T-helper 2 cell treated with Interferon-gamma antibody and Interleukin-4, amounts not matched to agents 100 ng/mL and 5 ng/mL, for 36 hours (primary cell): Measurements from ENCODE around the gene BHLHE40. TPM values are rescaled to one million over a fixed set of nuclear protein-coding genes. Genes with fewer than 3 reads are reported as not detected.
"Not testable (repeated sequence)": the region's sequence is repeated elsewhere in the genome, so short reads cannot be mapped to it uniquely, and the experiment has no call there.

Source experiments
- intact Hi-C: fragments of 100-400 bp; cut with micrococcal nuclease; formaldehyde crosslinking; loops from one replicate; pipeline ENCODE4 v1.15.1; 2023
- total RNA-seq: library from RNA; stranded (reverse); gene quantifications from 2 replicates; pipeline ENCODE4 v1.2.3, GENCODE V29; 2022

The BHLHE40 gene
- total RNA-seq, 1 donor from 2014 or later, result 167 TPM

- intact Hi-C loops, result no loop called here
Observed at GRCh38 chr3:4959180-4959579, 20.1 kb upstream of the BHLHE40 start.

DNA sequence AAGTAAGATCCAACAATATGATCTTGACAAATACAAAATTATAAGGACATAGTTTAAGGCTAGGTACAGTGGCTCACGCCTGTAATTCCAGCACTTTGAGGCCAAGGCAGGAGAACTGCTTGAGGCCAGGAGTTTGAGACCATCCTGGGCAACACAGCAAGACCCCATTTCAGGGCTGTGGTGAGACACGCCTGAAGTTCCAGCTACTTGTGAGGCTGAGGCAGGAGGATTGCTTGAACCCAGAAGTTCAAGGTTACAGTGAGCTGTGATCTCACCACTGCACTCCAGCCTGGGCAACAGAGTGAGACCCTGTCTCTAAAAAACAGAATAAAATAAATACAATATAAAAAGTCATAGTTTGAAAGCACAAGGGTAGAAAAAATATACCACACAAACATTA lies 17.4 kb upstream of the BHLHE40 start:
- intact Hi-C loops, result not testable (repeated sequence)

DNA sequence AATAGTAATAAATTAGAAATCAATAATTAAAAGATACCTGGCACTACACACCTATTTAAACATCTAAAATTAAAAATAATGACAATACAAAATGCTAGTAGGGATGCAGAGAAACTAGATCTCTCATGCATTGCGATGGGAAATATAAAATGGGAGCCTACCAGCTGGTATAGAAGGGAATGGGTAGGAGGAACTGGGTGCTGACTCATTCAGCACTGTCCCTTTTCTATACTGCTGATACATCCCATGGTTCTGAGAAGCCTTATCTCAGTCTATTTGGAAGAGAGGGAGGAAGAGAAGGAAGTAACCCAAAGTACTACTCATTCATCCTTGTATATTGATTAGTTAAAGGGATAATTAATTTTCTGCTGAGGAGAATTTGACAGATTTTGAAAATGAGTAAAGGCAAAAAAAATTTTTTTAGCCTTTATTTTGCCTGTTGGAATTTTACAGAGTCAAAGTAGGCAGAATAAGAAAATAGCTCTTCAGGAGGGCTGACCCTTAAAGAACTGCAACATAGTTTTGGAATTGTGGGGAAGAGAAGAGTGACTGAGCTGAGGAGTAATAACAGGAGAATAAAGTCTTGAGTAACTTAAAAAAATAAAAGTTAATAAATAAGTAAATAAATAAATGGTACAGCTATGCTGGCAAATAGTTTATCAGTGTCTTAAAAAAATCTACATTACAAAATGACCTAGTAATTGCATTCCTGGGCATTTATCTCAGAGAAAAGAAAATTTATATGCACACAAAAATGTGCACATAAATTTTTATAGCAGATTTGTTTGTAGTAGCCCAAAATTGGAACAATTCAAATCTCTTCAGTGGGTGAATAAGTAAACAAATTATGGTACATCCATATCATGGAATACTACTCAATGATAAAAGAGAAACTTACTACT lies 15.3 kb upstream of the BHLHE40 start:
- intact Hi-C loops, result no loop called here

GRCh38 chr3:4966006-4966405 lies 13.2 kb upstream of the BHLHE40 start:
- intact Hi-C loops, result not testable (repeated sequence)

DNA sequence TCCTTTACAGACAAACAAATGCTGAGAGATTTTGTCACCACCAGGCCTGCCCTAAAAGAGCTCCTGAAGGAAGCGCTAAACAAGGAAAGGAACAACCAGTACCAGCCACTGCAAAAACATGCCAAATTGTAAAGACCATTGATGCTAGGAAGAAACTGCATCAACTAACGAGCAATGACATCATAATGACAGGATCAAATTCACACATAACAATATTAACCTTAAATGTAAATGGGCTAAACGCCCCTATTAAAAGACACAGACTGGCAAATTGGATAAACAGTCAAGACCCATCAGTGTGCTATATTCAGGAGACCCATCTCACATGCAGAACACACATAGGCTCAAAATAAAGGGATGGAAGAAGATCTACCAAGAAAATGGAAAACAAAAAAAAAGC lies 11.6 kb upstream of the BHLHE40 start:
- intact Hi-C loops, result not testable (repeated sequence)

DNA sequence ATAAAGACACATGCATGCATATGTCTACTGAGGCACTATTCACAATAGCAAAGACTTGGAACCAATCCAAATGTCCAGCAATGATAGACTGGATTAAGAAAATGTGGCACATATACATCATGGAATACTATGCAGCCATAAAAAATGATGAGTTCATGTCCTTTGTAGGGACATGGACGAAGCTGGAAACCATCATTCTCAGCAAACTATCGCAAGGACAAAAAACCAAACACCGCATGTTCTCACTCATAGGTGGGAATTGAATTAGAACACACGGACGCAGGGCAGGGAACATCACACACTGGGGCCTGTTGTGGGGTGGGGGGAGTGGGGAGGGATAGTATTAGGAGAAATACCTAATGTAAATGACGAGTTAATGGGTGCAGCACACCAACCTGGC lies 7.8 kb upstream of the BHLHE40 start:
- intact Hi-C loops, result not testable (repeated sequence)

DNA sequence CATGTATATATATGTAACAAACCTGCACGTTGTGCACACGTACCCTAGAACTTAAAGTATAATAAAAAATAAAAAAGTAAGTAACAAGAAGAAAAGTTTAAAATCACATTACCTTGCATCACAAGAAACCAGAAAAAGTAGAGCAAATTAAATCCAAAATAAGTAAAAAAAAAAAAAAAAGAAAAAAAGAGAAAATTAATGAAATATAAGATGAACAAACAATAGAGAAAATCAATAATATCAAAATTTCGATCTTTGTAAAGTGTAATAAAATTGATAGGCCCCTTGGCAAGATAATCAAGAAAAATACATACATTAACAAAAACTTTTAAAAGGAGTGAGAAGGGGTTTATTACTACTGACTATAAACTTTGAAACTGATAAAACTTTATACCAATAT lies 7.4 kb upstream of the BHLHE40 start:
- intact Hi-C loops, result no loop called here

- intact Hi-C loops, result no loop called here
Observed at GRCh38 chr3:4972652-4973643, 6.3 kb upstream of the BHLHE40 start.

DNA sequence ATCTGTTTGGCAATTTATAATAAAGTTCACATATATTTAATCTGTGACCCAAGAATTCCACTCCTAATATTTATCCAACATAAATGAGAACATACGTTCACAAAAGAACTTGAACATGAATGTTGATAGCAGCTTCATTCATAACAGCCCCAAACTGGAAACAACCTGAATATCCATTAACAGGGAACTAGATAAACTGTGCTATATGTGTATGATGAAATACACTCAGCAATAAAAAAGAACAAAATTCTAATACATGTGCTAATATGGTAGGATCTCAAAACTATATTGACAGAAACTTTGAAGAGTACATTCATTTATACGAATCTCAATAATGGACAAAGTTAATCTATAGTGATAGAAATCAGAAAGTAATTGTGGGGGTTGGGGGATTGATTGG lies 5.1 kb upstream of the BHLHE40 start:
- intact Hi-C loops, result no loop called here

DNA sequence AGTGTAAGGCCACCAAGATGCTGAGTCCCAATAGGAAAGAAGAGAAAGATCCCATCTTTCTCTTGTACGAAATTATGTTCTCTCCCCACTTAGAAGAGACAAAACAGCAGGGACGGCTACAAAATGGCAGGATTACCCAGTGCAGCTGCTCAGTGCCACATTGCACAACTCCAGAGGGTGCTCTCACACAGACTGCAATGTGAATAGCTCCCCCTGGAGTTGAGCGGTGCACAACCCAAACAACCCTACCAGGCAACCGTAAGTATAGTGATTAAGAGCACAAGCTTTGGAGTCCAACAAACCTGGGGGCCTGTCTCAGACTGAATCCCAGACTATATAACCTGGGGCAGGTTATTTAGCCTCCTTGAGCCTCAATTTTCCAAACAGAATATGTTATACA lies 3.1 kb upstream of the BHLHE40 start:
- intact Hi-C loops, result loop anchor here (1.0 to 5.0 kb wide), 3 partner anchors 49 to 265 kb away; no protein-coding TSS in a partner anchor

DNA sequence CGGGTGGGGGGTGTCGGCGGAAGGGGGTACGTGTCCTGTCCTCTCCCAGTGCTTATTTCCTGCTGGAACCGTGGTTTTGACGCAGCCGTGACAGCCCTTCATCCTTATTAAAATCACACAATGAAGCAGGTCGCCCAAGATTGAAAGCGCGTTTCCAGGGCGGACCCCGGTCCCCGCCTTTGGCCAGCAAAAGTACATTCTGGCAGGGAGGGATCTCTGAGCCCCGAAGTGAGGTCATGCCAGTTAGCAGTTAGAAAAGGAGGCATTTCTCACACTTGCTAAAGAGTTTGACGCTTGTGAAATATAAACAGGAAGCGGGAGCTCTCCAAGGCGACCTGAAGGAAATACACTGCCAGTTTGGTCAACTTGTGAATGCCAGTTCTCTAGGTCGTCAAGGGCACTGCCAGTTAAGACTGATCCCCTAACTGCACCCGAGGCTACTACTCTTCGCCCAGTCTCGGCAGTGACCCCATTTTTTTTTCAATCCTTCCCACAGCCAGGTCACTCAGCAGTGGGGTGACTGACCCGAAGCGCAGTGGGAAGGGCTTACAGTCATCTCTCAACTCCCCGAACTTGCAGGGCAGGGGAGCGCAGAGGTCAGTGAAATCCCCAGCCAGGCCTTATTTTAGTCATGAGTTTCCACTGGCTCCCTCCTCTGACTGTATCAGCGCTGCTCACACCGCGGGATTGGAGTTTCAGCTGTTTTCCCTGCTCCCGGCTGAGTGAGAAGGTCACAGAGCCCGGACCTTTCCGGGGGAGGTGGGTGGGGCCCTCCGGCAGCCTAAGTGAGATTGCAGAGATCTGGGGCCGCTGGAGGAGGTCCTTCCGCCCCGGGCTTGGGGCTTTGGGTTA lies 2.0 kb upstream of the BHLHE40 start:
- intact Hi-C loops, result loop anchor here (1.0 to 5.0 kb wide), 8 partner anchors 50 to 266 kb away; no protein-coding TSS in a partner anchor

DNA sequence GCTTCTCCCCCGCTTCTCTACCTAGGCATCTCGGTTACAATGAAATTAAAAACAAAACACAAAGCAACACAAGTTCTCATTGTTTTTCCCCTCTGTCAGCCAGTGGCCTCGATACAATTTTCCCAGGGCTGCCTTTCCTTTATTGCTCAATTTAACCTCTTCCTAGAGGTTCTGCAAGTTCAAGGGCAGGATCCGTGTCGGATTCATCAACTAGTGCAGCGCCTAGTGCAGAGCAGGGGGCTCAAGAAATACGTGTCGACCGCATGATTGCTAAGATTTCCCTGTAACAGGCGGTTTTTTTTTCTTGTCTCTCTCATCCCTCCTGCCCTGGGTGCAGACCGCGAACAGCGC lies 1.4 kb upstream of the BHLHE40 start:
- intact Hi-C loops, result loop anchor here (1.0 to 5.0 kb wide), 11 partner anchors 51 to 485 kb away; partner anchors contain the start of gene ITPR1

DNA sequence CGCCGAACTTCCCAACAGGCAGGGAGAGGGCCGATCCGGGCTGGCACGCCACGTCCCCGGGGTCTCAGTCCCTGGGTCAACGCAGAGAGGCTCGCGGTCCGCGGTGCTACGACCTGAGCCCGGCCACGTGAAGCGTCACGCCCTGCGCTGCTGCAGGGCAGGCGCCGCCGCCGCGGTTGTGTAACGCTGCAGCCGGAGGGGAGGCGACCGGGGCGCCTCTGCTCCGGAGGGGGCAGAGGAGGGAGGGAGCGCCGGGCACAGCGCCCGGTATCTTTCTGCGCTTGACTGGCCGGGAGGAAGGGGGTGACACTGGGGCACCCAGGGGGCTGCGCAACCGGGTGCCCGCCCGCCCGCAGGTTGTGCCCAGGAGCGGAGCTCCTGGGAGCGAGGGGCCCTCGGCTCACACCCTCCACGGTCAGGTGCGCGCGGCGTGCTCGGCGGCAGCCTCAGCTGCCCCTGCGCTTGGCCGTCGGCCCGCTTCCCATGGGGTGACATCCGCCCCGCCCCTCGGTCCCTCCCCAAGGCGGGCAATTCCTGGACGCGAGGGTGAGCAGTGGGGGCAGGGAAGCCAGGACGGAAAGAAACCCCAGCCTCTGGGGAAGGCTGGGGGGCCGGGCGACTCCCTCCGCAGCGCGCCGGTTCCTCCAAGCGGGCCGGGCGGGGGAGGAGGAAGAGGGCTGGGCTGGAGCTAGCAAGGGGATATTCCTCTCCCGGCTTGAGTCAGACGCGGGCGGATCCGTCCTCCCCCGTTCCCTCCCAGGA lies 852 bp upstream of the BHLHE40 start:
- intact Hi-C loops, result loop anchor here (1.0 to 5.0 kb wide), 4 partner anchors 51 to 486 kb away; partner anchors contain the start of gene ITPR1

DNA sequence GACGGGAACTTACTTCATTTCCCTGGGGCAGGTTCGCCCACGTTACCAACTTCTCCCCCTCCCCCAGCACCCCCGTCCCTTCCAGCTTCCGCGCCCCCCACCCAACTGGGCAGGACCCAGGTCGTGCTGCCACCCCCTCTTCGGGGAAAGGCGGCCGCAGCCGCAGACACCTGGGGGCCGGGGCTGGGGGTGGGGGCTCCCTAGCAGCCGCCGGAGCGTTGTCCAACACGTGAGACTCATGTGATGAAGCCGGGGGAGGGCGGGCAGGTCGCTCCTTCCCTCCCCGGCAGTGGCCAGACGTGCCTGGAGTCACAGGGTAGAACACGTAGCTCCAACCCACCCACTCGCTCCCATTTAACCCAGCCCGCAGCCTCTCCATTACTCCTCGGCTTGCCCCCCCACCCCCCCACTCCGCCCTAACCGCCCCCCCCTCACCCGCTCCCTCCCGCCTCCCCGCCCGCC lies 240 bp upstream of the BHLHE40 start:
- intact Hi-C loops, result loop anchor here (1.0 to 5.0 kb wide), 8 partner anchors 8 to 486 kb away; partner anchors contain the start of genes EDEM1 and ITPR1

GRCh38 chr3:4980229-4981203 lies 1.3 kb downstream of the BHLHE40 start:
- intact Hi-C loops, result loop anchor here (1.0 to 5.0 kb wide), 4 partner anchors 39 to 269 kb away; partner anchors contain the start of gene ARL8B

- intact Hi-C loops, result loop anchor here (5.0 kb wide), 1 partner anchor 141 kb away; the partner anchor contains the start of gene ARL8B
Observed at GRCh38 chr3:4981294-4981664, 2.0 kb downstream of the BHLHE40 start.

DNA sequence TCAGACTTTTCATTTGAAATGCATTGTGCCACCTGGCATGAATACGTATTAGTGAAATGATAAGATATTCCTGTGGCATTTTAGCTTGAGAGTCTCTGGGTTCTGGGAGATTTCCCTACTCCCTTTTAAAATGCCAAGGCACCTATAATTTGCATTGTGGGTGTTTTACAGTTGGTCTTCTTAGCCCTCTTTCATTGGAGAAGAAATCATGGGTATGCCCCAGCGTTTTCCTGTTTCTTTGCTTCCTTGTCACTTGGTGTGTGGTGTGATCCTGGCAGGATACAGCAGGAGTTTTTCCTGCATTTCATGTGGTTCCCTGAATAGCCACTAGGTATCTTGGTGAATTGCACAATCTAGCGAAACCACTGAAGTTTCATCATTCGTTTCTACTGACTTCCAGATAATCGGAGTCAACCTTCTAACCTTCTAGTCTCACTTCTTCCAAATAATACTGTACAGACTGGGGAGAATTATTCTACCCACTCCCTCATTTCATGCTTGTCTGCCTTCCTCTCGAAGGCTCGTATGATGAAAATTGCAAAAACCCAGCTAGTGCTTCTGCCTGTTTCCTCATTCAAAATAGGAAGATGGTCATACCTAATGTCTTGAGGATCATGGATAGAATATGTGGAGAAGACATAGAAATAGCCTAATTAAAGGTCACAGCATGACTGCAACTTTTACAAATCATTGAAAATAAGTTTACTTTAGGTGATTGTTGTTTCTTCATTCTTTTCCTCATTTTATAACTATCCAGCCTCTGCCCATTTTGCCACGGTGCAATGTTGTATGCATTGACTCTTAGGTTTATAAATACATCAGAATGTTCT lies 2.6 kb downstream of the BHLHE40 start:
- intact Hi-C loops, result loop anchor here (5.0 kb wide), 1 partner anchor 140 kb away; the partner anchor contains the start of gene ARL8B
